22Rv1 (cell line): ENCODE data around the gene AKNA.

Experiments
- ZFX ChIP-seq: fragments of 450-650 bp; IDR thresholded peaks from 2 replicates; pipeline ENCODE4 v1.6.1; 2017; ENCODE audit warnings: antibody characterized with exemption, borderline replicate concordance
- TF ChIP-seq, protein P1 (sequence below): fragments of 450-650 bp; IDR thresholded peaks from 2 replicates; pipeline ENCODE4 v1.5.1; 2017; ENCODE audit warnings: mild to moderate bottlenecking

- TF ChIP-seq, protein P1, sequence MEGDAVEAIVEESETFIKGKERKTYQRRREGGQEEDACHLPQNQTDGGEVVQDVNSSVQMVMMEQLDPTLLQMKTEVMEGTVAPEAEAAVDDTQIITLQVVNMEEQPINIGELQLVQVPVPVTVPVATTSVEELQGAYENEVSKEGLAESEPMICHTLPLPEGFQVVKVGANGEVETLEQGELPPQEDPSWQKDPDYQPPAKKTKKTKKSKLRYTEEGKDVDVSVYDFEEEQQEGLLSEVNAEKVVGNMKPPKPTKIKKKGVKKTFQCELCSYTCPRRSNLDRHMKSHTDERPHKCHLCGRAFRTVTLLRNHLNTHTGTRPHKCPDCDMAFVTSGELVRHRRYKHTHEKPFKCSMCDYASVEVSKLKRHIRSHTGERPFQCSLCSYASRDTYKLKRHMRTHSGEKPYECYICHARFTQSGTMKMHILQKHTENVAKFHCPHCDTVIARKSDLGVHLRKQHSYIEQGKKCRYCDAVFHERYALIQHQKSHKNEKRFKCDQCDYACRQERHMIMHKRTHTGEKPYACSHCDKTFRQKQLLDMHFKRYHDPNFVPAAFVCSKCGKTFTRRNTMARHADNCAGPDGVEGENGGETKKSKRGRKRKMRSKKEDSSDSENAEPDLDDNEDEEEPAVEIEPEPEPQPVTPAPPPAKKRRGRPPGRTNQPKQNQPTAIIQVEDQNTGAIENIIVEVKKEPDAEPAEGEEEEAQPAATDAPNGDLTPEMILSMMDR, result no peak
- TF ChIP-seq ZFX, result no peak
Observed at GRCh38 chr9:114430457-114430856, 42.7 kb upstream of the AKNA start.
